ENCODE measurements around the gene SETMAR.

SETMAR gene

DNA sequence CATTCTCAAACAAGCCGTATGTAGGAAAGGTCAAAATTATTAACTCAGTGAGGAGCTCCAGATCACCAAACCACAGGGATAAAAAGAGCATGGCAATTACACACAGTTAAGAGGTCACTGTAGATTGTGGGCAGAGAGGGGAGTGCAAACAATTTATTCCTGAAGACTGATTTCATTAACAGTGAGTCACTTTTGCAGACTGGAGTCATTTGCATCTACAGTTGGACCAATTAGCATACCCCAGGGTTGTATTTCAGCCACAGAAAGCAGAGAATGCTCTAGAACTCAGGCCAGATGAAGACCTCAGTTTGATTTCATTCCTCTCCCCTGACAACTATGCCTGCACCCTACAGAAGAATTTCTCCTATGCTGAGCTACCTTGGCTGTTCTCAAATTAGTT is 40.1 kb downstream of the SETMAR start:
- DNase-seq (ENCODE audit: low read depth), result peak; percentile 21

DNA sequence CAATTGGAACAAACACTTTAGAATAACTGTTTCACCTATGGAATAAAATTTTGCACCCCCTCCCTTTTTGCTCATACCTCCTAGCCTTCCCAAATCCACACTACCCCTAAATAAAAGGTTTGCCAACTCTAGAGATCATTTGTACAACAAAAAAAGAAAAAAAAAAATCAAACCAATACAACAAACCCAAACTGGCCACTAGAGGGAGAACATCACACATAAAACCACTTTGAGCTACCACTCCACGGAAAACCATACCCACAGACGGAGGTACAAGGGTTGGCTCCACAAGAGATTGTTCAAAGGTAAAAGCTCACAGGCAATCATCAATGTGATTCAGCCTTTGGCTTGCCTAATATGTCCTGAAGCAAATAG is 47.6 kb downstream of the SETMAR start:
- peak; percentile 66 for TF ChIP-seq CTCF (IDR thresholded peaks at IDR 0.05; ENCODE audit: control insufficient read depth, insufficient read depth, low read depth, low read length, missing control alignments)
- no peak overlapping the region for H3K4me3 ChIP-seq (ENCODE audit: control insufficient read depth, low read depth, low read length)
- DNase-seq (ENCODE audit: low read depth), result peak; percentile 33

More for the DNA sequence above, 40.1 kb downstream of the SETMAR start:
- no peak for TF ChIP-seq CTCF (IDR thresholded peaks at IDR 0.05; ENCODE audit: control insufficient read depth, insufficient read depth, low read depth, low read length, missing control alignments)
- no peak overlapping the region for H3K4me3 ChIP-seq (ENCODE audit: control insufficient read depth, low read depth, low read length)

DNA sequence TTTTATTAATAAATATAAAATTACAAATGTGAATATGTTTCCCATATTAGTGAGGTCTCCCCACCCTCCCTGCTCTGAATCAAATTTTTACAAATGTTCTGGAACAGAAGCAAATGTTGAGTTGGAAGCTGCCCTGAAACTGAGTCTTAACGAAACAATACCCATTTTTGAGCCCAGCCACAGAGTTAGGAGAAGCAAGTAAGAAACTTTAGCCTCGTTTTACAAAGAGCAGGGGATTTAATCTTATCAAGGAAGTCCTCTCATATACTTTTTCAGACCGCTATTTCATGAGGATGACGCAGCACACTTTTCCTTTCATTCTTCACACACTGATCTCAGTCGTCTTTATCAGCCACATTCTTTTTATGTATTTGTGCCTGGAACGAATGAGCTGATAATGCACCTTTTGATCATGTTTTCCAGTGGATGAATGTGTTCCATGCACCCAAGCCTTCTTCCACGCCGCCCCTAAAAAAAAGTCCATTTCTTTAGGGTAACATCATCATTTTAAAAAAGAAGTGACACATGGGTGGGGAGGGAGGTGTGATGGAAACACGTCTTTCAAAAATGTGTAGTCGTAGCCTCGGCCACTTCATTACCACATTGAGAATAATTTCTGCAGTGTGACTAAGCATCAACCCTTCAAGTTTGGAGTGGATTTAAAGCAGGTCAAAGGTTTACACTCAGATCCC is 48.1 kb downstream of the SETMAR start:
- DNase-seq (ENCODE audit: low read depth), result no peak
- TF ChIP-seq CTCF (IDR thresholded peaks at IDR 0.05; ENCODE audit: control insufficient read depth, insufficient read depth, low read depth, low read length, missing control alignments), result no peak
- H3K4me3 ChIP-seq (ENCODE audit: control insufficient read depth, low read depth, low read length), result no peak overlapping the region

GRCh38 chr3:4351872-4352271 is 48.7 kb downstream of the SETMAR start:
- H3K4me3 ChIP-seq (ENCODE audit: control insufficient read depth, low read depth, low read length), result no peak overlapping the region
- DNase-seq (ENCODE audit: low read depth), result no peak
- TF ChIP-seq CTCF (IDR thresholded peaks at IDR 0.05; ENCODE audit: control insufficient read depth, insufficient read depth, low read depth, low read length, missing control alignments), result no peak

DNA sequence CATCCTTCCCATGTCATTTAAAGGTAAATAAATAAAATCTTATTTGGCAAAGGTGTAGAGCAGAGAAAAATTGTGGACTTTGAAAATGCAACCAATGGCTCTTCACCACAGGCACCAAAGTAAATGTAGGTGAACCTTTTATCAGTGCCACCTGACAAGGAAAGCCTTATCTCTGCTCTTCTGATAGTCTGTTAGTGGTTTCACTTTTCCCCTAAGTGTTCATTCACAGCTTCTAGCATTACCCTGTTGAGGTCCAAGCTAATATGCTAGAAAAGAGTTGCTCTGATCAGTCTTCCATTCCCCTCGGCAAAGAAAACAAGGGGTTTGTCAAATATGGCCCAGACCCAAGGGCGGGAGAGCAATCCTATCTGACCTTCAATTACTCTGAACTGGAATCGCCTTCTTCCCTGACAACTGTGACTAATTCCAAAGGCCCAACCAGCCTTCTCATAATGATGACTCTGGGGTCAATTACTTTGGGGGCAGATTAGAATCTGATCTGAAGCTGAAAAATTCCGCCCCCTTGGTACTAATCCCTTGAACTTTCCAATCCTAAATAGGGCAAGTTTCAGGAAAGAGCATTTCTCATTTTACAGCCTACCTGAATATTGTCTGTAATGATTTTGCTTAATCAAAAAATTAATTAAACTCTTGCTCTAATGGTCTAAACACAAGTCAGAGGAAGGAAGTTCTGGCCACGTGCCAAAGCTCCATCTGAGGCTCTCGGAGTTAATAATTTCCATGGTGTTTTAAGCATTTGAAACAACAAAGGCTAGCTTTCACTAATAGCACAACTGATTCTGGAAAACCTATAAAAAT is 52.4 kb downstream of the SETMAR start:
- no peak overlapping the region for H3K4me3 ChIP-seq (ENCODE audit: control insufficient read depth, low read depth, low read length)
- no peak for TF ChIP-seq CTCF (IDR thresholded peaks at IDR 0.05; ENCODE audit: control insufficient read depth, insufficient read depth, low read depth, low read length, missing control alignments)
- no peak for DNase-seq (ENCODE audit: low read depth)

- TF ChIP-seq CTCF (IDR thresholded peaks at IDR 0.05; ENCODE audit: control insufficient read depth, insufficient read depth, low read depth, low read length, missing control alignments), result no peak
- no peak for DNase-seq (ENCODE audit: low read depth)
- H3K4me3 ChIP-seq (ENCODE audit: control insufficient read depth, low read depth, low read length), result no peak overlapping the region
Observed at GRCh38 chr3:4356220-4356540, 53.0 kb downstream of the SETMAR start.
